OCI-LY3 (cell line): ENCODE data around the gene WDR48.

ENCODE experiments used
- CTCF ChIP-seq: fragments of 200-600, 300-600 bp; sonication (generic); IDR thresholded peaks from 2 replicates; pipeline ENCODE4 v1.5.1; 2014; ENCODE audit warnings: antibody characterized with exemption, low read length, low read depth
- EZH2phosphoT487 ChIP-seq: fragments of 200-600 bp; shearing (Covaris generic); IDR thresholded peaks from 2 replicates; pipeline ENCODE4 v1.6.1; 2018; ENCODE audit warnings: antibody characterized with exemption, mixed run types, low read depth

- TF ChIP-seq CTCF, result no peak
- no peak for TF ChIP-seq EZH2phosphoT487
Measured at GRCh38 chr3:39141171-39141995, 89.6 kb downstream of the WDR48 start.
